ENCODE measurements around the gene QSOX2.

Gene QSOX2

DNA sequence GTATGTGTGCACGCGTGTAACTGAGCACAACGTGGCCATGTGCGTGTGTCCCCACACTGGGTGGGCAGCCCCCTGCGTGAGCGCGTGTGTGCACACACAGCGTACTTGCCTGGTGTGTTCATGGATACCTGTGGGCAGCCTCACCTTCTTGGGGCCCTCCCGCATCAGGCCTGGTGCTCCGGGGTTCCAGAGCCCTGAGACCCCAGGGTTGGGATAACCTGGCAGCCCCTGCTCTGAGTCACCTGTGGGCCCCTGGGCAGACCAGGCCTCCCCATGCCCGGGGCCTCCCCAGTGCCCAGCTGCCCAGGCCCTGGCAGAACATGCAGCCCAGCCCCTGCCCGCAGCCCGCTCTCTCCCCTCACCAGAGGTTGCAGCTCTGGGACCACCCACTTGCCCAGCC is 65.9 kb downstream of the QSOX2 start:
- H3K4me1 Mint-ChIP-seq, result peaks cover 2% of the 10 kb centered on the region
- ATAC-seq (ENCODE audit: low read depth) (no peak), DNase-seq (ENCODE audit: low spot score in 2 of 2) (no peak)
- no peak overlapping the region for H3K27ac Mint-ChIP-seq
- no peak overlapping the region for H3K4me3 Mint-ChIP-seq
- no peaks in the 10 kb centered on the region for H3K36me3 Mint-ChIP-seq
- no peaks in the 10 kb centered on the region for H3K9me3 Mint-ChIP-seq
- peaks cover 8% of the 10 kb centered on the region for H3K27me3 Mint-ChIP-seq

DNA sequence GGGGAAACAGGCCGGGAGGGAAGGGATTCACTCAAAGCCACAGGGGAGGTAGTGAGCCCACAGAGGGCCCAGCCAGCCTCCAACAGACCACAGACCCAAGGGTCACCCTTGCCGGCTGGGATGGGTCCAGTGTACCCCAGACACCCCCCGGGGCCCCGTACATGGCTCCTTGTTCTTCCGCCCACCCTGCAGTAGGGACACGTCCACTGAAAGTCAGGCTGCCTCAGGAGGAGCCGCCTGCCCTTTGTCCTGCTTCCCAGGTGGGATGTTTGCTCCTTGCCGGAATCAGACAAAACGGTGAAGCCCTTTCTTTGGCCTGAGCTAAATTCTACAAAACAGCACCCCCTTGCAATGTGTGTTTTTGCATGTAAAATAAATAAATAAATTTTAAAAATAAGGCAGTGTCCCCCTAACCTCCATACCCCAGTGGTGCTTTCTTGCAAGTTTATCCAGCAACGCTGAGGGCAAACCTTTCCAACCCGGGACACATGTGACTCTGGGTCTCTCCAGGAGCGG is 66.5 kb downstream of the QSOX2 start:
- Mint-ChIP-seq H3K27me3 (peaks cover 5% of the 10 kb centered on the region), H3K27ac (no peak overlapping the region), H3K36me3 (no peaks in the 10 kb centered on the region), H3K4me1 (peaks cover 2% of the 10 kb centered on the region), H3K9me3 (no peaks in the 10 kb centered on the region), H3K4me3 (no peak overlapping the region)
- no peak for ATAC-seq (ENCODE audit: low read depth)
- no peak for DNase-seq (ENCODE audit: low spot score in 2 of 2)

DNA sequence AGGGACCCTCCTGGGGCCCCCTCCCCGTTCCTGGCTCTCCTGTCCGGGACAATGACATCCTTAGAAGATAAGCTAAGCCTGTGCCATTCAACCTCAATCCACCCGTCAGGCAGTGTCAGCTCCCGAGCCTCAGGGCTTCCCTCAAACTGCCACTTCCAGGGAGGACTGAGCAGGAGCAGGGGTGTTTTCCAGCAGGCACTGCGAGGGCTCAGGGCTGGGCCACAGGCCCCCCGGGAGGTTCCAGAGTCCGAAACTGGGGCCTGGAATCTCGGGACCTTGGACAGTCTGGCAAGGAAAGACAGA is 66.9 kb downstream of the QSOX2 start:
- peaks cover 5% of the 10 kb centered on the region for H3K27me3 Mint-ChIP-seq
- no peaks in the 10 kb centered on the region for H3K36me3 Mint-ChIP-seq
- DNase-seq (ENCODE audit: low spot score in 2 of 2) (no peak), ATAC-seq (ENCODE audit: low read depth) (no peak)
- no peak overlapping the region for H3K27ac Mint-ChIP-seq
- peaks cover 2% of the 10 kb centered on the region for H3K4me1 Mint-ChIP-seq
- H3K9me3 Mint-ChIP-seq, result no peaks in the 10 kb centered on the region
- no peak overlapping the region for H3K4me3 Mint-ChIP-seq

DNA sequence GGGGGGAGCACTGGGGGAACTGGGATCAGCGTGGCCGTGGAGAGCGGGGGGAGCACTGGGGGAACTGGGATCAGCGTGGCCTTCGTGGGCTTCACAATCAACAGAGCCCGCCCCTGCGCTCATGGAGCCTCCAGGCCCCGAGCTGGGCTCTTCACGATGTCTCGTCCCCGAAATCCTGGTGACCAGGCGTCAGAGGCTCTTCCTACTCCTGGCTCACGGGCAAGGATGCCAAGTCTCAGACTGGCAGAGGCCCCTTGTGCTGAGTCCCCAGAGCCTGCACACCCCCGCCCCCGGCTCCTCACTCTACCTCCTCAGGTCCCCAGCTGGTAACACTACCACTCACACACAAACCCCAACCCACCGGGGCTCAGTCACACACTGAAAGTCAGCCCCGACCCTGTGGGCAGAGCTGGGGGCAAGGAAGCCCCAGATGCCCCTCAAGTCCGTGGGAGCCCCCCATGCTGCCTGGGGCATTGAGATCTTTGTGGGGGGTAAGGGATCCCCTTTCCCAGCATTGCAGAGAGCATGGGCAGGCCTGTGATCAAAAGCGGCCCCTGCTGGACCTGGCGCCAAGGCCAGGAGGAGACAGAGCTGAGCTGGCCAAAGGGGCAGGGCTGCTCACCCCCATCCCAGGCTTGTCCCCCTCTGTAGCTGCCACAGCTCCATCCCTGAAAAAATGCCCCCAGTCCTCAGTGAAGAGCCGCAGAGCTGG is 67.4 kb downstream of the QSOX2 start:
- Mint-ChIP-seq H3K36me3 (no peaks in the 10 kb centered on the region), H3K9me3 (no peaks in the 10 kb centered on the region), H3K27ac (no peak overlapping the region), H3K4me1 (peaks cover 2% of the 10 kb centered on the region), H3K4me3 (no peak overlapping the region), H3K27me3 (peaks cover 4% of the 10 kb centered on the region)
- ATAC-seq (ENCODE audit: low read depth), result no peak
- no peak for DNase-seq (ENCODE audit: low spot score in 2 of 2)

DNA sequence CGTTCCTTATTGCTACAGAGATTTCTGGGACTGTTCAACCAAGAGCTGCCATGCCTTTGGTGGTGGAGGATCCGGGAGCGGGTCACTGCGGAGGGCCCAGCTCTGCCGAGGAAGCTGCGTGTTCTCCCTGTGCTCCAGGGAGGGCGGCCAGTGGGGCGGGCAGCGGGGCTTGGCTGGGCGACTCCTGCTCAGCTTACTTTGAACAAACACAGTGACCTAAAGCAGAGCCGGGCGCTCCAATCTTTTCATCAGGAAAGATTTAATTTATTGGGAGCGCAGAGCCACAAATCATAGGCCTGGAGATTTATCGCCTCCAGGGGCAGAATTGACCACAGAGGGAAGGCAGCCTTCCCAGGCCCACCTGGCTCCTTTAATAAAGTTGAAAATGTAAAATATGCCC is 68.4 kb downstream of the QSOX2 start:
- Mint-ChIP-seq H3K36me3 (no peaks in the 10 kb centered on the region), H3K4me1 (peaks cover 2% of the 10 kb centered on the region), H3K27me3 (peaks cover 3% of the 10 kb centered on the region), H3K4me3 (no peak overlapping the region), H3K27ac (no peak overlapping the region), H3K9me3 (no peaks in the 10 kb centered on the region)
- DNase-seq (ENCODE audit: low spot score in 2 of 2), result no peak
- no peak for ATAC-seq (ENCODE audit: low read depth)

DNA sequence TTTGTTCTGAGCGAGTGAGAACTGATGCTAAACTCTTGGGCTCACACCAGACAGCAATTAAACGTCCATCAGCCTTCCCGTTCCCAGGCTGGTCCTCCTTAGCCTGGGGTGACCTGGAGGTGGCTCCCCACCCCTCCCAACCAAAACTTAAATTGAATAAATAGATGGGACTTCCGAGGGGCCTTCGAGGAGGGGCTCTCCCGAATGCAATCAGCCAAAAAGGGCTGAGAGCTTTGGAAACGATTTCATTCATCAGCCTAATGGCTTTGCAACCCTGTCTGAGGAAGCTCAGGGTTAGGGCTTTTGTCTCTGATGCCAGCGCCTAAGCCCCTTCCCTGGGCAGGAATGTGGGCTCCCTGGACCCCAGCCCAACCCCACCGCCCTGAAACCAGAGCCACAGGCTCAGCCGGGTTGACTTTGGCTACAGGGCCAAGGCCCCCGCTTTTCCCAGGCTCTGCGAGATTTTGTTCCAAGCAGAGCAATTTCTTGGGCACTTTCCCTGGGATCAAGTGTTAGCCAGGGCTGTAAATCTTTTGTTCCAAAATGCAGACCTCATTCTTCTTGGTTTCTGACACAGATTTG is 69.9 kb downstream of the QSOX2 start:
- Mint-ChIP-seq H3K4me3 (no peak overlapping the region), H3K27ac (no peak overlapping the region), H3K27me3 (peaks cover 9% of the 10 kb centered on the region), H3K4me1 (peaks cover 6% of the 10 kb centered on the region), H3K9me3 (no peaks in the 10 kb centered on the region), H3K36me3 (no peaks in the 10 kb centered on the region)
- no peak for ATAC-seq (ENCODE audit: low read depth)
- DNase-seq (ENCODE audit: low spot score in 2 of 2), result no peak

DNA sequence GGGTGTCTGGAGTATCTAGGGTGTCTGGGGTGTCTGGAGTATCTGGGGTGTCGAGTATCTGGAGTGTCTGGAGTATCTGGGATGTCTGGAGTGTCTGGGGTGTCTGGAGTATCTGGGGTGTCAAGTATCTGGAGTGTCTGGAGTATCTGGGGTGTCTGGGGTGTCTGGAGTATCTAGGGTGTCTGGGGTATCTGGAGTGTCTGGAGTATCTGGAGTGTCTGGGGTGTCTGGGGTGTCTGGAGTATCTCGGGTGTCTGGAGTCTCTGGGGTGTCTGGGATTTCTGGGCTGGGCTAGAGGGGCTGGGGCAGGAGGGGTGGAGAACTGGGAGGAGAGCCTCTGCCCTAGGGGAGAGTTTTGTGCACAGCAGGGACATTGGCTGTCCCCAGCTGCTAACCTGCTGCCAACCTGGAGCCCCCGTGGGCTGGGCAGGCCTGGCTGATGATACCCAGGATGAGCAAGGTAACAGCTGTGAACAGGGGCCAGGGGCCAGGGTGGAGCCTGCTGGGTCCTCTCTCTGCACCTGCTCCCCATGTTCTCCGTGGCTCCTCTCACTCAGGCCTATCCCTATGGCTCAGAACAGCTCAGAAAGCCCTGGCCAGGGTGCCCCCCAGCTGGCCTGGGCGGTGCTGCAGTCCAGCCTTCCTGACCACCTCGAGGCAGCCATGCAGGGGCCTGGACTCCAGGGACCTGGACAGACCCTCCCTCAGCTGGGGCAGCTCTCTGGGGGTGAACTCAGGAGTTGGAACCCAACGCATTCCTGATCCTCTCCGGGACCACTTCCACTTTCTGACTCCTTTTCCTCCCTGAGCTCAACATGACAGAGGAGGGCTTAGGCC is 70.6 kb downstream of the QSOX2 start:
- no peaks in the 10 kb centered on the region for H3K9me3 Mint-ChIP-seq
- peaks cover 9% of the 10 kb centered on the region for H3K27me3 Mint-ChIP-seq
- no peak overlapping the region for H3K4me3 Mint-ChIP-seq
- ATAC-seq (ENCODE audit: low read depth), result no peak
- peaks cover 7% of the 10 kb centered on the region for H3K4me1 Mint-ChIP-seq
- no peak overlapping the region for H3K27ac Mint-ChIP-seq
- no peaks in the 10 kb centered on the region for H3K36me3 Mint-ChIP-seq
- no peak for DNase-seq (ENCODE audit: low spot score in 2 of 2)

DNA sequence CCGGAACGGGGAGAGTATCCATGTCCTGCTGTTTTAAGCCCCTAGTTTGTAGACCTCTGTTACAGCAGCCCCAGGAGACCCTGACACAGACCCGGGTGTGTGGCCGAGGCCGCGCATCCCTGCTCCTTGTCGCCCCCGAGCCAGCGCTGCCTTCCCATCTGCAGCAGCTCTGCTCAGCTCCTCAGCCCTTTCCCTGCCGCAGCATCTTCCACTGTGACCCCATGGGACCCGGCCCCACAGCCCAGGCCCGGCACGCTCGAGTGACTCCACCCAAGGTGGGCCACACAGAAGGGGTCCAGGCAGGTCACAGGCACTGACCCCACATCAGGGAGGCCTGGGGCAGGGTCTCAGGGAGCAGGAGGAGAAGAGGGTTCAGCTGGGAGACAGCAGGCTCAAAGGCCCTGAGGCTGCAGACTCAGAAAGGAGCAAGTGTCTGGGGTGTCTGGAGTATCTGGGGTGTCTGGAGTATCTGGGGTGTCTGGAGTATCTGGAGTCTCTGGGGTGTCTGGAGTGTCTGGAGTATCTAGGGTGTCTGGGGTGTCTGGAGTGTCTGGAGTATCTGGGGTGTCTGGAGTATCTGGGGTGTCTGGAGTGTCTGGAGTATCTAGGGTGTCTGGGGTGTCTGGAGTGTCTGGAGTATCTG is 71.8 kb downstream of the QSOX2 start:
- peaks cover 8% of the 10 kb centered on the region for H3K4me1 Mint-ChIP-seq
- no peaks in the 10 kb centered on the region for H3K9me3 Mint-ChIP-seq
- no peaks in the 10 kb centered on the region for H3K36me3 Mint-ChIP-seq
- H3K4me3 Mint-ChIP-seq, result no peak overlapping the region
- peaks cover 9% of the 10 kb centered on the region for H3K27me3 Mint-ChIP-seq
- ATAC-seq (ENCODE audit: low read depth) (no peak), DNase-seq (ENCODE audit: low spot score in 2 of 2) (no peak)
- no peak overlapping the region for H3K27ac Mint-ChIP-seq

DNA sequence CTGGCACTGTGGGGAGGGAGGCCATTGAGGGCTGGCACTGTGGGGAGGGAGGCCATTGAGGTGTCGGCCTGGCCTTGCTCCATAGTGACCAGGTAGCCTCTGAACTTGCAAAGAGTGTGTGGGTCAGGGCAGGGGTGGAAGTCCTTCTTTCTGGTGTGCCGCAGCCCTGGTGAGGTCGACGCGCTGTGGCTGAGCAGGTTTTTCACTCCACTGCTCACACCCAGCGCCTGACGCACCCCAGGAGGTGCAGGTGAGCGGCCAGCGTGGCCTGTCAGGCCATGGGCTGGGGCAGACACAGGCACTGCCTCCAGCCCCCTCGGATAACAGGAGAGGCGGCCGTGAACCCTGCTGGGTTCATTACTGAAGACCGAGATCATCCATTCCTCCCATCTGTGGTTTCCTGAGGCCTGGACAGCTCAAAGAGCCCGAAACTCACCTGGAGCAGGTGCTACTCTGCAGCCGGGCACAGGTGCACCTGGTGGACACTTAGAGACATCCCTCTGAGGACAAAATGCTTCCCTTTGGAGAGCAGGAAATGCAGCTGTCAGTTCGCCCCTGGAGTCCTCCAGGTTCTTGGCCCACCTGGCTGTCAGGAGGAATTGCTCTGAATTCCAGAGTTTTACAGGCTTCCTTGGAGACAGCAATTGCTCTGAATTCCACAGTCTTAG is 73.1 kb downstream of the QSOX2 start:
- peaks cover 9% of the 10 kb centered on the region for H3K27me3 Mint-ChIP-seq
- H3K36me3 Mint-ChIP-seq, result no peaks in the 10 kb centered on the region
- DNase-seq (ENCODE audit: low spot score in 2 of 2), result no peak
- ATAC-seq (ENCODE audit: low read depth), result no peak
- peaks cover 8% of the 10 kb centered on the region for H3K4me1 Mint-ChIP-seq
- H3K27ac Mint-ChIP-seq, result peak overlapping the region; percentile 25
- H3K9me3 Mint-ChIP-seq, result no peaks in the 10 kb centered on the region
- no peak overlapping the region for H3K4me3 Mint-ChIP-seq

DNA sequence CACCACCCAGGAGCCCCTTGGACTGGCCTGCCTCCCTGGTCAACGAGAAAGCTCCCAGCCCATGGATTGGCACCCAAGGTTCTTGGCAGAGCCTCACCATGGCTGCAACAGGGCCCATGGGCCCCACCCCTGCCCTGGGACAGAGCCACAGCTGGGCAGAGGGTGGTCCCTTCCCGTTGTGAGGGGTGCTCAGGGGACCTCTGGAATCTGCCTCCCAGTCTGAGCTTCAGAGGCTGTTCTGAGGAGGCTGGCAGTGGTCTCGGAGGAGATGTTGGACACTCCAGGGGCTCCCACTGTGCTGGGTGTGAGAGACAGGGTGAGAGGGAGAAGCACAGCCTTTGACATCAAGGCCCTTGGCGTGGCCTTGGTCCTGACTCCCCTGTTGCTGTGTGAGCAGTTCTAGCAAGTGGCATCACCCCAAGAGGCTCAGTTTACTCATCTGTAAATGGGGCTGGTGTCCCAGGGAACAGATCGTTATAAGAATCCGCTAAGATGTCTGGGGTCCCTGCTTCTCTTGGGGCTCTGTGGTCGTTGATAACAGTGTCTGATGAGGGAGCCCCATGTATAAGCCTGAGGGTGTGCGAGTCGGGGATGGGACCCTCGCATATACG is 73.7 kb downstream of the QSOX2 start:
- peaks cover 8% of the 10 kb centered on the region for H3K4me1 Mint-ChIP-seq
- no peak overlapping the region for H3K4me3 Mint-ChIP-seq
- peak overlapping the region; percentile 25 for H3K27ac Mint-ChIP-seq
- peaks cover 11% of the 10 kb centered on the region for H3K27me3 Mint-ChIP-seq
- DNase-seq (ENCODE audit: low spot score in 2 of 2), result no peak
- ATAC-seq (ENCODE audit: low read depth), result no peak
- H3K36me3 Mint-ChIP-seq, result no peaks in the 10 kb centered on the region
- H3K9me3 Mint-ChIP-seq, result no peaks in the 10 kb centered on the region

DNA sequence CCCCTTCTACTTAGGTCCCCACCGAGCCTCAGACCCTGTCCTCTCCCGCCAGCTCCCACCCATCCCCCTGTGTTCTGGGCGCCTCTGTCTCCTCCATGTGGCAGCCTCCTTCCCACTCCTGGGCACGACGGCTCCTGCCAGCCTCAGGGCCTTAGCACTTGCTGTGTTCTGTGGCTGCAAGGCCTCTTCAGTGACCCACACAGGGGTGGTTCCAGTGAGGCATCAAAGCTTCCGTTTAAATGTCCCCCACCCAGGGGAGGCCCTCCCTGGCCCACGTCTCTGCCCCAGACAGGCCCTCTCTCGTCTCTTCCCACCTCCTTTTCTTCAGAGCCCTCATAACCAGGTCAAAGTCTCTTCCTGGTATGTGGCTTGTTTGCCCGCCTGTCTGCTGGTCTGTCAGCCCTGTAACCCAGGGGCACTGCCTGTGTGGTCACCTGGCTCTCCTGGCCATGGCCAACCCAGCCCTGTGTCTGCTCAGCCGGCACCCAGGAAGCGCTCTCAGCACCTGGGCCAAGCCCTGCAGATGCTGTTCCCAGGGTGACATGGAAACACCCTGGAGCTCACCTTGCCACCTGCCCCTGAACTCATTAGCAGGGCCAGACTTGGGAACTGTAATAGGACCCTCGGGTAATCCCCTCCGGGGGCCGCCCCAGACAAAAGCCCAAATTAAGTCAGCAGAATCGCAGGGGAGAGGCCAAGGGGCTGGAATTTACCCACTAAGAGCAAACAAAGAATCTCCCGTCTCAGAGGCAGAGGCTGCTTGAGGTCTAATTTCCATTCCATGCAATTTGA is 74.4 kb downstream of the QSOX2 start:
- Mint-ChIP-seq H3K4me1 (peaks cover 8% of the 10 kb centered on the region), H3K27ac (peak overlapping the region; percentile 15), H3K9me3 (no peaks in the 10 kb centered on the region), H3K27me3 (peaks cover 13% of the 10 kb centered on the region), H3K36me3 (no peaks in the 10 kb centered on the region), H3K4me3 (no peak overlapping the region)
- DNase-seq (ENCODE audit: low spot score in 2 of 2) (no peak), ATAC-seq (ENCODE audit: low read depth) (no peak)

DNA sequence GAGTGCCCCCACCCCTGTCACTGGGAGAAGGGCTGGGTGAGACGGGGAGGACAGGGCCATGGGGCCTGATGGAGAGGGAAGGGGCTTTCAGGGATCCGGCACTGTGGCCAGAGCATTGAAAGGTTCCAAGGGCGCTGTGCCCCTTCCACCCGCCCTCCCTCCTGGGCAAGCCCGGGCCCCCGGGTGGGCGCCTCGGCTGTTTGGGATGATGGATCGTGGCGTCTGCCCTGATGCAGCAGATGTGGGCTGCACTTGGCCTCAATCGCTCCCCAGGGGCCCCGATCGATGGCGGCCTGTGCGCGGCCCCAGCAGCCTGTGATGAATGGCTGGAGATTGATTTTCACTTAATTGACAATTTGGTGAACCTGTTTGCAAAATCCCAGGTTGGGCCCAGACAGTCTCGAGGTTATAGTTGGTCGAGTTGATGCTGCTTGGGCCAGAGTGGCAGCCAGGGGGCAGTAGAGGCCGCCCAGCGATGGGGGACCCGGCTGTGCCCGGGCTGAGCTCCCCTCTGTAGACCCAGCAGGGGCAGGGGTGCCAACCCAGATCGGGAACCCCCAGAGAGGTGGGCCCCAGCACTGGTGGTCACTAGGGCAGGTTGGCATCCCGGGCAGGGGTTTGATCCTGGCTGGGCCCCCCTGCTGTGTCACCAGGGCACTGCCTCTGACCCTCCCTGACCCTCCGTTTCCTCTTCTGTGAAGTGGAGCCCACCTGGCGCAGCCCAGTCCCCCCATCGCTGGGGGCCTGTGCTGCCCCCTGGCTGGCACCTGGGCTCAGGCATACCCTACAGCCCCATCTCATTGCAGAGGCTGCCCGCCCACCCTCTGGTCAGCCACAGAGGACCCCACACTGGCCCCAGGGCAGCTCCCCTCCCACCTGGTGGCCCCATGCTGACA is 75.4 kb downstream of the QSOX2 start:
- Mint-ChIP-seq H3K9me3 (no peaks in the 10 kb centered on the region), H3K4me3 (no peak overlapping the region), H3K4me1 (peaks cover 8% of the 10 kb centered on the region), H3K27ac (peak overlapping the region; percentile 15), H3K36me3 (peaks cover 2% of the 10 kb centered on the region), H3K27me3 (peaks cover 13% of the 10 kb centered on the region)
- ATAC-seq (ENCODE audit: low read depth) (peak; percentile 98), DNase-seq (ENCODE audit: low spot score in 2 of 2) (peak; percentile 78 to 80)

All from memory B cell (primary cell).